GM21526 (cell line): Measurements from ENCODE around the gene PPP1CA.

Experiments
- ATAC-seq: cut with Tn5 transposase; IDR thresholded peaks from one replicate; pipeline ENCODE4 v1.9.1; 2021; ENCODE audit warnings: moderate library complexity; ENCODE audit not compliant: unreplicated experiment, low FRiP score

The PPP1CA gene

DNA sequence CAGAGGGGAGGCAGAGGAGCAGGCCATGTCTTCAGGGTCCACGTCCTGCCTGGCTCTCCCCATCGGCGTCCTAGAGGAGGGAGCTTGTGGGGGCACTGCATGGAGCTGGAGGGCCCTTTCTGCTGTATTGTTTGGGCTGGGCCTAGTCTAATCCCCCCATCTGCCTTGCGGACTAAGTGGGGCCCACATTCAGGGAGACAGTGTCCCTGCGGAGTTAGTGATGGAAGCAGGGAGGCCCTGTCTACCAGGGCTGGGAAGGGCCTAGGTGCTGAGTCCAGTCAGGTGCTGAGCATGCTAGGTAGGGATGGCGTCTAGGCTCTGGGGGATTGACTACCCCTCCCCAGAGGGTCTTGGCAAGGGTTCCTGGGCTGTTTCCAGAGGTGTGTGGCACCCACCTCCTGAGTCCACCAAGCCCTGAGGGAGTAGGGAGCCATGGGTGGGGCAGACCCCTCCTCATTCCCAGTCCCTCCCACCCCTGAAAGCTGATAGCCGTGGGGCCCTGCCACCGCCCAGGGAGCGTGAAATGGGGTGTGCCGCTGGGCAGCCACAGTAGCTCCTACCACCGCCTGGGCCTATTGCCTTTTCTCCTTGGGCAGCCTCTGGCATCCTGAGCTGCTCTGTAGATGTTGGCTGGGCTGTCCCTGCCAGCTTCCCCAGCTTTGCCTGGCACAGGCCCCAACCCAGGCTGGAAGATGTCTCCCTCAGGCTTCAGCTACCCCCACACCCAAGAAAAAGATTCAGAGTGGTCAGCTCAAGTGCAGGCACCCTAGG, 46.5 kb downstream of the PPP1CA start:
- no peak for ATAC-seq

GRCh38 chr11:67354075-67355022, 47.3 kb downstream of the PPP1CA start:
- ATAC-seq = no peak

GRCh38 chr11:67353317-67354074, 48.2 kb downstream of the PPP1CA start, which contains the start of gene POLD4:
Gene POLD4, minus strand, starts transcription at chr11:67353546. Its CDS starts 147 bp downstream, at chr11:67353399.
- peak; percentile 67 for ATAC-seq

DNA sequence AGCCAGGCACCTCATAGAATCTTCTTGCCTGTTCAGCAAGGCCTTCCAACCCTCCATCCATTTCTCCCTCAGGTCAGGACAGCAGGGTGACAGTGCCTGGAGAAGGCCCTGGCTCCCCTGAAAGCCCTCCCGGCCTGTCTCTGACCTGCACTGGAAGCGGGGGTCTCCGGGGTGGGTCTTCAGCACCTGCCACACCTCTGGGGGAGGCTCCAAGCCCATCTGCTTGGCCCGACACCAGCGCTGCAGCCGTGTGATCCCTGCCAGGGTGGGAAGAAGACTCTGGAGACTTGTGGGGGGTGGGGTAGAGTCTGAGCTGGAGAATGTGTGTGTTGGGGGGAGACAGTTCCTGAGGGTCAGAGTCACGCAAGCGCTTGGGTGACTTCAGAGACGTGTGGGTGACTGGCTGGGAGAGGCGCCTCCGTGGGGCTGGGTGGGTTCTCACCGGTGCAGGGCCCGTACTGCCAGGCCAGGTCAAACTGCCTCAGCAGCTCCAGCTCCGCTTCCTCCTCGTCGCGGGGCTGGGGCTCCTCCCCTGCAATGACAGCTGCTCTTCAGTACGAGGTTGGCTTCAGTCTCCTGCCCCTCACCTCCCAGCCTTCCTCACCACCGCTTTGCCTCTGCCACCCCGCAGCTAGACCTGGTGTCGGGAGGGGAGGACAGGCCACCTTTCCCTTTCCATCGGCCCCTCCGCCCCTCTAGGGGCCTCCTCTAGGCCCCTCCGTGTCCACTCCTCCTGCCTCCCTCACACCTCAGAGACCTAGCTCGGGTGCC, 48.9 kb downstream of the PPP1CA start:
- peak; percentile 6 for ATAC-seq

GRCh38 chr11:67351275-67352005, 50.2 kb downstream of the PPP1CA start:
- no peak for ATAC-seq

- ATAC-seq = no peak
These were observed 51.7 kb downstream of the PPP1CA start for GRCh38 chr11:67349928-67350465.

DNA sequence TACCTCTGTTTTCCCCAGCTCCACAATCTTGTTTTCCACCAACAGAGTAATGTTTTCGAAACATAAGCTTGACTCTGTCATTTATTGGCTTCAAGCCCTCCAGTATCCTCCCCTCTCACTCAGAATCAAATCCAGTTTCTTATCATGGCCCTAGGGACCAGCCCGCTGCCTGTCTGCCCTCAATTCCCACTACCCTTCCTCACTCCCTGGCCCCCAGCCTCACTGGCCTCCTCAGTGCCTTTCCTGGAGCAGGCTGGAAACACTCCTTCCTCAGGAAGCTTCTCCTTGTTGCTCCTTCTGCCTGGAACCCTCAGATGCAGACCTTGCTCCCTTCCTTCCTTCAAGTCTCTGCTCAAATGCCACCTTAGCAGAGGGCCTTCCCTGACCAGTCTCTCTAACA, 52.2 kb downstream of the PPP1CA start:
- ATAC-seq = no peak

- no peak for ATAC-seq
These were observed 52.6 kb downstream of the PPP1CA start for GRCh38 chr11:67349036-67349435.
